Smooth muscle cell (in vitro differentiated cells): Measurements from ENCODE around the gene PSPN. TPM values are rescaled to one million over a fixed set of nuclear protein-coding genes. Genes with fewer than 3 reads are reported as not detected.

Source experiments
- DNase-seq: peaks from one replicate; lab custom pipeline; 2025; ENCODE audit not compliant: unreplicated experiment; lab: John Stamatoyannopoulos, UW
- H2AFZ ChIP-seq: fragments of 200-600 bp; sonication (generic); 2 replicates; pipeline ENCODE4 v1.6.0; 2016; ENCODE audit warnings: antibody characterized with exemption, low read depth, mild to moderate bottlenecking
- H3F3A ChIP-seq: fragments of 200-600 bp; sonication (generic); 2 replicates; pipeline ENCODE4 v1.6.0; 2017; ENCODE audit warnings: antibody characterized with exemption, low read depth
- H3K27ac ChIP-seq: fragments of 200-600 bp; sonication (generic); 2 replicates; pipeline ENCODE4 v1.5.1; 2016; ENCODE audit warnings: low read depth, mild to moderate bottlenecking
- H3K27me3 ChIP-seq: fragments of 200-600 bp; sonication (generic); 2 replicates; pipeline ENCODE4 v1.6.1; 2016; ENCODE audit warnings: low read depth, mild to moderate bottlenecking
- H3K36me3 ChIP-seq: fragments of 200-600 bp; sonication (generic); 2 replicates; pipeline ENCODE4 v1.5.1; 2016; ENCODE audit warnings: low read depth
- H3K4me1 ChIP-seq: fragments of 200-600 bp; sonication (generic); 2 replicates; pipeline ENCODE4 v1.5.1; 2016; ENCODE audit warnings: low read depth
- H3K4me2 ChIP-seq: fragments of 200-600 bp; sonication (generic); 2 replicates; pipeline ENCODE4 v1.6.0; 2016; ENCODE audit warnings: mild to moderate bottlenecking
- H3K4me3 ChIP-seq: fragments of 200-600 bp; sonication (generic); 2 replicates; pipeline ENCODE4 v1.5.1; 2016; ENCODE audit warnings: mild to moderate bottlenecking
- H3K79me2 ChIP-seq: fragments of 200-600 bp; sonication (generic); 2 replicates; pipeline ENCODE4 v1.6.0; 2016; ENCODE audit warnings: low read depth, mild to moderate bottlenecking
- H3K9ac ChIP-seq: fragments of 200-600 bp; sonication (generic); 2 replicates; pipeline ENCODE4 v1.6.0; 2016; ENCODE audit warnings: low read depth
- H3K9me3 ChIP-seq: fragments of 200-600 bp; sonication (generic); replicated peaks from 2 replicates; pipeline ENCODE4 v1.5.1; 2016; ENCODE audit warnings: low read depth
- H4K20me1 ChIP-seq: fragments of 200-600 bp; sonication (generic); 2 replicates; pipeline ENCODE4 v1.6.0; 2016; ENCODE audit warnings: low read depth
- WGBS: methylation state at CpG from one replicate; pipeline ENCODE4 v1.1.7; 2016; ENCODE audit warnings: low lambda C conversion rate; 5-methylcytosine and 5-hydroxymethylcytosine counted together
- polyA plus RNA-seq: library from polyadenylated mRNA; unstranded; fragments of >200 nt; fragmentation: Nextera tagmentation; extraction: Ambion mirVana; gene quantifications from 2 replicates; pipeline ENCODE4 v1.2.1, GENCODE V29; 2016
- total RNA-seq: library from RNA; depleted of rRNA; stranded (reverse); fragments of >200 nt; gene quantifications from 2 replicates; pipeline ENCODE4 v1.2.3, GENCODE V29; 2014
- TF ChIP-seq, protein P1 (sequence below): fragments of 200-600 bp; sonication (generic); IDR thresholded peaks from 2 replicates; pipeline ENCODE4 v1.5.1; 2017; ENCODE audit warnings: borderline replicate concordance, mild to moderate bottlenecking, antibody characterized with exemption; ENCODE audit not compliant: insufficient read depth, poor library complexity, severe bottlenecking

Gene PSPN
- total and polyA plus RNA-seq, 2 experiments from 2014 or later, result 0.67 to 2.0 TPM

GRCh38 chr19:6373813-6374108 lies 2.0 kb downstream of the PSPN start:
- DNase-seq, result no peak
- Histone ChIP-seq H3K79me2 (no peaks in the 10 kb centered on the region), H3K4me2 (peak overlapping the region; percentile 86), H3K27me3 (no peaks in the 10 kb centered on the region), H3K9me3 (no peaks in the 10 kb centered on the region), H3K4me3 (peak overlapping the region; percentile 44), H3K9ac (no peak overlapping the region), H4K20me1 (no peaks in the 10 kb centered on the region), H3K27ac (peak overlapping the region; percentile 35), H3K4me1 (peaks cover 5% of the 10 kb centered on the region), H3K36me3 (no peaks in the 10 kb centered on the region), H3F3A (peaks cover 14% of the 10 kb centered on the region), H2AFZ (no peak overlapping the region)
- TF ChIP-seq, protein P1, sequence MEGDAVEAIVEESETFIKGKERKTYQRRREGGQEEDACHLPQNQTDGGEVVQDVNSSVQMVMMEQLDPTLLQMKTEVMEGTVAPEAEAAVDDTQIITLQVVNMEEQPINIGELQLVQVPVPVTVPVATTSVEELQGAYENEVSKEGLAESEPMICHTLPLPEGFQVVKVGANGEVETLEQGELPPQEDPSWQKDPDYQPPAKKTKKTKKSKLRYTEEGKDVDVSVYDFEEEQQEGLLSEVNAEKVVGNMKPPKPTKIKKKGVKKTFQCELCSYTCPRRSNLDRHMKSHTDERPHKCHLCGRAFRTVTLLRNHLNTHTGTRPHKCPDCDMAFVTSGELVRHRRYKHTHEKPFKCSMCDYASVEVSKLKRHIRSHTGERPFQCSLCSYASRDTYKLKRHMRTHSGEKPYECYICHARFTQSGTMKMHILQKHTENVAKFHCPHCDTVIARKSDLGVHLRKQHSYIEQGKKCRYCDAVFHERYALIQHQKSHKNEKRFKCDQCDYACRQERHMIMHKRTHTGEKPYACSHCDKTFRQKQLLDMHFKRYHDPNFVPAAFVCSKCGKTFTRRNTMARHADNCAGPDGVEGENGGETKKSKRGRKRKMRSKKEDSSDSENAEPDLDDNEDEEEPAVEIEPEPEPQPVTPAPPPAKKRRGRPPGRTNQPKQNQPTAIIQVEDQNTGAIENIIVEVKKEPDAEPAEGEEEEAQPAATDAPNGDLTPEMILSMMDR, result no peak
- WGBS, result 27% methylated on average over 4 of the region's 5 CpGs

- no peaks in the 10 kb centered on the region for H3K27me3 ChIP-seq
- H3F3A ChIP-seq, result peaks cover 10% of the 10 kb centered on the region
- no peaks in the 10 kb centered on the region for H3K36me3 ChIP-seq
- peak overlapping the region; percentile 87 for H3K9ac ChIP-seq
- H3K9me3 ChIP-seq, result no peaks in the 10 kb centered on the region
- peak; percentile 98 for DNase-seq
- H3K4me1 ChIP-seq, result peaks cover 5% of the 10 kb centered on the region
- H2AFZ ChIP-seq, result peak overlapping the region; percentile 86
- H3K27ac ChIP-seq, result peak overlapping the region; percentile 94
- 0% methylated on average over 5 of the region's 53 CpGs for WGBS
- peak overlapping the region; percentile 86 for H3K4me2 ChIP-seq
- no peaks in the 10 kb centered on the region for H4K20me1 ChIP-seq
- H3K4me3 ChIP-seq, result peak overlapping the region; percentile 81
- H3K79me2 ChIP-seq, result no peaks in the 10 kb centered on the region
- TF ChIP-seq, protein P1, result no peak
Observed at GRCh38 chr19:6373096-6373812, 2.5 kb downstream of the PSPN start.

- H2AFZ ChIP-seq, result peak within 1 kb of the TSS; percentile 86
- 1% methylated on average over 44 of the region's 47 CpGs for WGBS
- H3K9ac ChIP-seq, result peak within 1 kb of the TSS; percentile 87
- H3K27me3 ChIP-seq, result no peaks in the 10 kb centered on the region
- DNase-seq, result peak; percentile 98
- H3K79me2 ChIP-seq, result no peaks in the 10 kb centered on the region
- peaks cover 9% of the 10 kb centered on the region for H3F3A ChIP-seq
- TF ChIP-seq, protein P1, result no peak
- peaks cover 5% of the 10 kb centered on the region for H3K4me1 ChIP-seq
- peak within 1 kb of the TSS; percentile 86 for H3K4me2 ChIP-seq
- H4K20me1 ChIP-seq, result no peaks in the 10 kb centered on the region
- H3K27ac ChIP-seq, result peak within 1 kb of the TSS; percentile 94
- H3K9me3 ChIP-seq, result no peaks in the 10 kb centered on the region
- no peaks in the 10 kb centered on the region for H3K36me3 ChIP-seq
- H3K4me3 ChIP-seq, result peak within 1 kb of the TSS; percentile 81
Observed at GRCh38 chr19:6372594-6373095, 3.1 kb downstream of the PSPN start, which contains the start of gene ALKBH7. Gene ALKBH7 (plus strand): TSS chr19:6372794. CDS start chr19:6372821, 27 bp downstream.
